SK-MEL-5 (cell line): ENCODE data around the gene TRAP1. TPM values are rescaled to one million over a fixed set of nuclear protein-coding genes. Genes with fewer than 3 reads are reported as not detected.
A peak's percentile ranks its signal among the peaks of the same experiment; 100 is the strongest.

Experiments used
- DNase-seq: peaks from one replicate; pipeline ENCODE4 v3.0.0-alpha.2; 2016; ENCODE audit warnings: low read depth, low spot score
- in situ Hi-C: cut with HindIII; loops from 2 replicates; pipeline ENCODE4 v1.10.0; 2016; ENCODE audit warnings: low sequenced_read_pairs, high pct_unique_total_duplicates, low pct_unique_long_range_greater_than_20kb
- total RNA-seq: library from RNA; depleted of rRNA; stranded (reverse); fragments of >200 nt; shearing (Covaris generic); gene quantifications from 2 replicates; pipeline ENCODE4 v1.2.3, GENCODE V29; 2014

TRAP1 gene
- total RNA-seq, 1 experiment from 2014 or later, result 98.7 TPM

GRCh38 chr16:3694051-3694450 is 23.3 kb downstream of the TRAP1 start:
- no peak for DNase-seq
- in situ Hi-C loops, result no loop called here

GRCh38 chr16:3691761-3692160 is 25.6 kb downstream of the TRAP1 start:
- no peak for DNase-seq
- in situ Hi-C loops, result no loop called here

- no peak for DNase-seq
Measured at GRCh38 chr16:3690980-3691720, 26.2 kb downstream of the TRAP1 start.

GRCh38 chr16:3690470-3690928 is 26.8 kb downstream of the TRAP1 start:
- in situ Hi-C loops, result no loop called here
- DNase-seq, result peak; percentile 86

More at GRCh38 chr16:3690980-3691720, 26.2 kb downstream of the TRAP1 start:
- in situ Hi-C loops, result no loop called here

- in situ Hi-C loops, result no loop called here
- no peak for DNase-seq
Measured at GRCh38 chr16:3689731-3690130, 27.6 kb downstream of the TRAP1 start.

- DNase-seq, result no peak
- in situ Hi-C loops, result no loop called here
Measured at GRCh38 chr16:3687792-3688191, 29.5 kb downstream of the TRAP1 start.

GRCh38 chr16:3687021-3687420 is 30.3 kb downstream of the TRAP1 start:
- DNase-seq, result no peak
- in situ Hi-C loops, result no loop called here

- no peak for DNase-seq
- in situ Hi-C loops, result no loop called here
Measured at GRCh38 chr16:3681206-3681605, 36.1 kb downstream of the TRAP1 start.

- no peak for DNase-seq
- in situ Hi-C loops, result no loop called here
Measured at GRCh38 chr16:3677994-3678393, 39.3 kb downstream of the TRAP1 start.

- in situ Hi-C loops, result no loop called here
- no peak for DNase-seq
Measured at GRCh38 chr16:3675601-3676130, 41.7 kb downstream of the TRAP1 start.

- DNase-seq, result no peak
- in situ Hi-C loops, result no loop called here
Measured at GRCh38 chr16:3674513-3675295, 42.6 kb downstream of the TRAP1 start.

GRCh38 chr16:3673676-3674377 is 43.5 kb downstream of the TRAP1 start:
- in situ Hi-C loops, result no loop called here
- DNase-seq, result no peak

GRCh38 chr16:3673201-3673600 is 44.1 kb downstream of the TRAP1 start:
- in situ Hi-C loops, result no loop called here
- no peak for DNase-seq

GRCh38 chr16:3672571-3673041 is 44.7 kb downstream of the TRAP1 start:
- in situ Hi-C loops, result no loop called here

GRCh38 chr16:3671424-3671823 is 45.9 kb downstream of the TRAP1 start:
- in situ Hi-C loops, result no loop called here
- no peak for DNase-seq

More at GRCh38 chr16:3672571-3673041, 44.7 kb downstream of the TRAP1 start:
- DNase-seq, result no peak

- in situ Hi-C loops, result no loop called here
- DNase-seq, result no peak
Measured at GRCh38 chr16:3670711-3671110, 46.6 kb downstream of the TRAP1 start.

- in situ Hi-C loops, result no loop called here
- no peak for DNase-seq
Measured at GRCh38 chr16:3669082-3669481, 48.2 kb downstream of the TRAP1 start.

- in situ Hi-C loops, result no loop called here
- no peak for DNase-seq
Measured at GRCh38 chr16:3668626-3669025, 48.7 kb downstream of the TRAP1 start.
